Measurements from ENCODE around the gene GLI3.

GLI3 gene

DNA sequence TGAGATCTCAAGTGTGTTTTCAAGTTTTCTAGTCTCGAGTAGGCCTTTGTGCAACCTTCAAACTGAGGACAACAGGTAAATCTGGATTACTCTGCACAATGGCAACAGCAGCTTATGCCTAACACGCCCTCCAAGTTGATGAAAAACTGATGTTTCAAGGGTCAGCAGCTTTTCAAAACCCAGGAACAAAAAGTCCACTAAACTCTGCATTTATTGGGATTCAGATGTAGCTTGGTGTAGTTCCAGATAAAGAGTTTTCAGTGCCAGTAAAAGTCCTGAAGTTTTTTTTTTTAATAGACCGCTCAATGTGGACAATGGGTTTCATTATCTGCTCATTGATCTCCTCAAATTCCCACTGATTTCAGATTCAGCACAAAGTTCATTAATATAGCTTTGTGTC, 259.3 kb downstream of the GLI3 start:
- TF ChIP-seq, protein P1, sequence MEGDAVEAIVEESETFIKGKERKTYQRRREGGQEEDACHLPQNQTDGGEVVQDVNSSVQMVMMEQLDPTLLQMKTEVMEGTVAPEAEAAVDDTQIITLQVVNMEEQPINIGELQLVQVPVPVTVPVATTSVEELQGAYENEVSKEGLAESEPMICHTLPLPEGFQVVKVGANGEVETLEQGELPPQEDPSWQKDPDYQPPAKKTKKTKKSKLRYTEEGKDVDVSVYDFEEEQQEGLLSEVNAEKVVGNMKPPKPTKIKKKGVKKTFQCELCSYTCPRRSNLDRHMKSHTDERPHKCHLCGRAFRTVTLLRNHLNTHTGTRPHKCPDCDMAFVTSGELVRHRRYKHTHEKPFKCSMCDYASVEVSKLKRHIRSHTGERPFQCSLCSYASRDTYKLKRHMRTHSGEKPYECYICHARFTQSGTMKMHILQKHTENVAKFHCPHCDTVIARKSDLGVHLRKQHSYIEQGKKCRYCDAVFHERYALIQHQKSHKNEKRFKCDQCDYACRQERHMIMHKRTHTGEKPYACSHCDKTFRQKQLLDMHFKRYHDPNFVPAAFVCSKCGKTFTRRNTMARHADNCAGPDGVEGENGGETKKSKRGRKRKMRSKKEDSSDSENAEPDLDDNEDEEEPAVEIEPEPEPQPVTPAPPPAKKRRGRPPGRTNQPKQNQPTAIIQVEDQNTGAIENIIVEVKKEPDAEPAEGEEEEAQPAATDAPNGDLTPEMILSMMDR (IDR thresholded peaks at IDR 0.05; ENCODE audit: low read depth, low read length): no peak
- H3K4me3 ChIP-seq (ENCODE audit: low read depth, low read length): no peak overlapping the region

DNA sequence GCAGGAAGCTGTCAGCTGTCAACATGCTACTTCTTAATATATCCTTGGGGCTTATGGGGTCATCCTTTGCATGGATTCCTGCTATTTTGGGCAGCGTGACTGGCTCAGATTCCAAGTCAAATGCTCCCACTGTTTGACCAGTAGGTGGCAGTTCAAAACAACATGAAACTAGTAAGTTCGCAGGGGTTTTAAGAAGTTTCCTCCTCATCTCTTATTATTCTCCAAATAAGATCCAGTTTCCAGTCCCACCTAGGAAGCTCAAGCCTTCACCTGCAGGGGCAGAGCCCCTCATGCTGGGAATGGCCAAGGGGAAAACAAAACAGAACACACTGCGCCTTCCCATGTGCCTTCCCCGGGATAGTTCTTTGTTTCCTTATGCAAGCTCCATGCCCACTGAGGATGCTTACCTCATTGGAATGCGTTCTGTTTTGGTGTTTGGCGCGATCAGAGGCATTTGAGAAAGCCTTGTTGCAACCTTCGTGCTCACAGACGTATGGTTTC, 259.8 kb downstream of the GLI3 start:
- H3K4me3 ChIP-seq (ENCODE audit: low read depth, low read length): no peak overlapping the region
- TF ChIP-seq, protein P1 (IDR thresholded peaks at IDR 0.05; ENCODE audit: low read depth, low read length): peak; percentile 68

DNA sequence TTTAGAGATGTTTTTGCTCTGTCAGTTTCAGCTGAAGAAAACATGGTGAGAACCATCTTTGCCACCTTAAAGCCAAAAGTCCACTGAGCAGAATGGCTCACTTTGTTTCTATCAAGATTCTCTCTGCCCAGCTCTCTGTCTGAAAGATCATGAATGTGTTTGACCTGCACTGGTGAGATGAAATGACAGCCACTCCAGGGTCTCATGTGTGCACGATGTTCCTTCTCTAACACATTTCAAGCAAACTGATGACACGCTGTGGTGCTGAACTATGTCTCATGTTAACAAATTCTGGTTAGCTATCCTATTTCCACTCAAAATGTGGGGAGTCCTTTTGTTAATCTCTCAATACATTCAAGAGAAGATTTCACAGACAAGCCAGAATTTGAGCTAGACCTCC, 260.6 kb downstream of the GLI3 start:
- TF ChIP-seq, protein P1 (IDR thresholded peaks at IDR 0.05; ENCODE audit: low read depth, low read length): no peak
- no peak overlapping the region for H3K4me3 ChIP-seq (ENCODE audit: low read depth, low read length)

DNA sequence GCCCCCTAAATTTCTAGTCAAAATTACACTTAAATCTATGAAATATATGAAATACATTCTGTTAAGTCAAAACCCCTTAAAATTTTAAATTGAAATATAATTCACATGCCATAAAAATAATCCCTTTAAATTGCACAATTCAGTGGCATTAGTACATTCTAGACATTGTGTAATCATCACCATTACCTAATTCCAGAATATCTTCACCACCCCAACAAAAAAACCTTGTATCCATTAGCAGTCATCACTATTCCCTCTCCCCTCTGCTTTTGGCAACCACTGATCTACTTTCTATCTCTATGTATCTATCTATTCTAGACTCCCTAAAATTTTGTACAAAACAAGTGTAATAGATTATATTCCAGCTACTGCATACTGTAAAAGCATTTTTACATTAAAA, 261.2 kb downstream of the GLI3 start:
- TF ChIP-seq, protein P1 (IDR thresholded peaks at IDR 0.05; ENCODE audit: low read depth, low read length): no peak
- no peak overlapping the region for H3K4me3 ChIP-seq (ENCODE audit: low read depth, low read length)

DNA sequence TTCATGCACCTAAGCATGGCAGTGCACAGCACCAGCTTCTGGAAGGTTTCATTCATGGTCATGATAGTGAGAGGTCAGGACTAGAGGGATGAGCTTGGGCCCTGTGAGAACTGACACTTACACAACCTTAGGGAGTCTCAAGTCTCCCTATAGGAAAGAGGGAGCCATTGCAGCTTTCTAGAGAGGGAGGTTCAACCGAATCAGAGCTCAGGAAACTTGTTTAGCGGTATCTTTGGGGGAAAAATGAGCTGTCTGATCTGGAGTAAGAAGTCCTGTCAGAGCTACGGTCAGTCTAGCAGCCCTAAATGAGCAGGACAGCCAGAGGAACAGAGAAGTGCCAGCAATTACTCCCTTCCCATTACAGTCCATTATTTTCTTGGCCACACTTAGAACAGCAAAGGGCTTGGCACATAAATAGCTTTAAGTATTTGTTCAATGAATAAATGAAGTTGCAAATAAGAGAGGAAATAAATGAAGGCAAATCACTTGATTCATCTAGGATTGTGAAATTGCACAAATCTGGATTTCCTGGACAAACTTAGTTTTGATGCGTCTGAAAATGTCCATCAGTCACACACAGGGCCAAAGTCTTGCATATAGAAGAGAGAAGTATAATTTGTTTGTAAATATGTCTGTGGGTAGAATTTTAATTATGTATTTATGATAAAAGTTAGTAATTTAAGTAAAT, 262.0 kb downstream of the GLI3 start:
- no peak overlapping the region for H3K4me3 ChIP-seq (ENCODE audit: low read depth, low read length)
- TF ChIP-seq, protein P1 (IDR thresholded peaks at IDR 0.05; ENCODE audit: low read depth, low read length): no peak

DNA sequence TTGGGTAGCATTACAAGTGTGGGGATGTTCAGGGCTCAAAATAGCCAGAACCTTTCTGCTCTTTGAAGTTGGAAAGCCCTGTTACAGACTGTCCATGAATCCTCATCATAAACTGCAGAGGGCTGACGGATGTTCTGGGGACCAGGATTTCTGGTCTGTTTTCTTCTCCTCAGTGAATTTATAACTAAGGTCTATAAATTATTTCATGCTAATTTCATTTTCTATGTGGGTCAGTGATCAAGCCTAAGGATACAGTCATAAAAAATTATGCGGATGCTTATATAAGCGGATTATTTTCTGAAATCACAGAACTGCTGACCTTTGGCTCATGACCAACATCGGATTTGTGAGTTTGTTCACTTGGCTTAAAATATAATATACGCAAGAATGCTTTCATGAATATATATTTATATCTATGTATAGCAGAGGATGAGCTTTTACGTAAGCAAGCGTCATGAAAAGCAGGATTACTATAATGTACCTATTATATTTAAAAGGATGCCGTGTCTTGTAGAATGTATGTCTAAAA, 263.7 kb downstream of the GLI3 start:
- H3K4me3 ChIP-seq (ENCODE audit: low read depth, low read length): no peak overlapping the region
- TF ChIP-seq, protein P1 (IDR thresholded peaks at IDR 0.05; ENCODE audit: low read depth, low read length): no peak

DNA sequence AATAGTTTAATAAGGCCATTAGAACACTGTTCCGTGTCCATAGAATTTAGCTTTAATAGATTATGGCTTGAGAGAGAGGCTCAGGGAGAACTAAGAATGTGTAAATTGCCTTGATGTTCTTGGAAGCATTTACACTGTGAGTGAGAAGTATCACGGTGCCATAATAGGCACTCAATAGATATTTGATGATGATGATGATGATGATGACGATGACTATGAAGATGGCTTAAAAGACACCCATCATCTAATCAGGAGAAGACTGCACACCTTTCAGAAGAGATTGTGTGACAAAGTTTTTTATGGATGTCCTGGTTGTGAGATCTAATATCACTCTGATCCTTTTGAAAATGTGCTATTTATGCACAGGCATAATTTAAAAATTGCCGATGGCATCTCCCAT, 264.2 kb downstream of the GLI3 start:
- H3K4me3 ChIP-seq (ENCODE audit: low read depth, low read length): no peak overlapping the region
- TF ChIP-seq, protein P1 (IDR thresholded peaks at IDR 0.05; ENCODE audit: low read depth, low read length): no peak

Data from WI38 (cell line).